ENCODE results near the gene EIF4G1. TPM values are rescaled to one million over a fixed set of nuclear protein-coding genes. Genes with fewer than 3 reads are reported as not detected.

The EIF4G1 gene
- total RNA-seq, 1 experiment from 2014 or later = 798 TPM

- TF ChIP-seq POLR2AphosphoS5 (IDR thresholded peaks at IDR 0.05; ENCODE audit: low read depth, low read length) = no peak
These were observed 38.6 kb downstream of the EIF4G1 start (continued) for GRCh38 chr3:184352897-184353545.

- POLR2A ChIA-PET = no interaction called here
- Histone ChIP-seq H3K9me3 (ENCODE audit: control insufficient read depth, insufficient read depth, low read depth, low read length) (no peaks in the 10 kb centered on the region), H3K27ac (ENCODE audit: low read length) (no peak overlapping the region), H3K4me3 (ENCODE audit: low read depth in 2 of 2, low read length in 2 of 2) (no peak overlapping the region), H3K27me3 (ENCODE audit: control insufficient read depth, insufficient read depth, low read length) (no peaks in the 10 kb centered on the region), H3K4me1 (ENCODE audit: control insufficient read depth, insufficient read depth, low read length) (no peaks in the 10 kb centered on the region), H3K36me3 (ENCODE audit: control insufficient read depth, insufficient read depth, low read length) (no peaks in the 10 kb centered on the region; the same call in 1 of the 2 replicates)
- DNase-seq (ENCODE audit: low read depth, low spot score) (no peak), ATAC-seq (no peak)
- intact Hi-C loops (cut with micrococcal nuclease; ENCODE audit: unreplicated experiment) = no loop called here
- in situ Hi-C loops (cut with HindIII; ENCODE audit: low pct_unique_long_range_greater_than_20kb, low sequenced_read_pairs) = no loop called here
- CTCF ChIA-PET = interaction anchor here (0.9 to 1.0 kb wide), 2 partner anchors 8 to 16 kb away, joined by 3 to 4 read pairs; partner anchors contain the start of gene FAM131A
- TF ChIP-seq, protein P1, sequence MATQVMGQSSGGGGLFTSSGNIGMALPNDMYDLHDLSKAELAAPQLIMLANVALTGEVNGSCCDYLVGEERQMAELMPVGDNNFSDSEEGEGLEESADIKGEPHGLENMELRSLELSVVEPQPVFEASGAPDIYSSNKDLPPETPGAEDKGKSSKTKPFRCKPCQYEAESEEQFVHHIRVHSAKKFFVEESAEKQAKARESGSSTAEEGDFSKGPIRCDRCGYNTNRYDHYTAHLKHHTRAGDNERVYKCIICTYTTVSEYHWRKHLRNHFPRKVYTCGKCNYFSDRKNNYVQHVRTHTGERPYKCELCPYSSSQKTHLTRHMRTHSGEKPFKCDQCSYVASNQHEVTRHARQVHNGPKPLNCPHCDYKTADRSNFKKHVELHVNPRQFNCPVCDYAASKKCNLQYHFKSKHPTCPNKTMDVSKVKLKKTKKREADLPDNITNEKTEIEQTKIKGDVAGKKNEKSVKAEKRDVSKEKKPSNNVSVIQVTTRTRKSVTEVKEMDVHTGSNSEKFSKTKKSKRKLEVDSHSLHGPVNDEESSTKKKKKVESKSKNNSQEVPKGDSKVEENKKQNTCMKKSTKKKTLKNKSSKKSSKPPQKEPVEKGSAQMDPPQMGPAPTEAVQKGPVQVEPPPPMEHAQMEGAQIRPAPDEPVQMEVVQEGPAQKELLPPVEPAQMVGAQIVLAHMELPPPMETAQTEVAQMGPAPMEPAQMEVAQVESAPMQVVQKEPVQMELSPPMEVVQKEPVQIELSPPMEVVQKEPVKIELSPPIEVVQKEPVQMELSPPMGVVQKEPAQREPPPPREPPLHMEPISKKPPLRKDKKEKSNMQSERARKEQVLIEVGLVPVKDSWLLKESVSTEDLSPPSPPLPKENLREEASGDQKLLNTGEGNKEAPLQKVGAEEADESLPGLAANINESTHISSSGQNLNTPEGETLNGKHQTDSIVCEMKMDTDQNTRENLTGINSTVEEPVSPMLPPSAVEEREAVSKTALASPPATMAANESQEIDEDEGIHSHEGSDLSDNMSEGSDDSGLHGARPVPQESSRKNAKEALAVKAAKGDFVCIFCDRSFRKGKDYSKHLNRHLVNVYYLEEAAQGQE (IDR thresholded peaks at IDR 0.05; ENCODE audit: insufficient read depth in 1 of 2, low read depth in 2 of 2, low read length in 1 of 2) = no peak
- no peak for TF ChIP-seq SIN3A (IDR thresholded peaks at IDR 0.05; ENCODE audit: borderline replicate concordance, insufficient read depth, low read depth, low read length)
- no peak for TF ChIP-seq POLR2AphosphoS5 (IDR thresholded peaks at IDR 0.05; ENCODE audit: low read depth, low read length)
- TF ChIP-seq TCF7L2 (IDR thresholded peaks at IDR 0.05; ENCODE audit: low read depth, low read length) = no peak
- TF ChIP-seq CTCF (IDR thresholded peaks at IDR 0.05) = no peak
- no TSS peak for BruUV-seq (replicated peaks)
These were observed 39.1 kb downstream of the EIF4G1 start for GRCh38 chr3:184353546-184353941.

DNA sequence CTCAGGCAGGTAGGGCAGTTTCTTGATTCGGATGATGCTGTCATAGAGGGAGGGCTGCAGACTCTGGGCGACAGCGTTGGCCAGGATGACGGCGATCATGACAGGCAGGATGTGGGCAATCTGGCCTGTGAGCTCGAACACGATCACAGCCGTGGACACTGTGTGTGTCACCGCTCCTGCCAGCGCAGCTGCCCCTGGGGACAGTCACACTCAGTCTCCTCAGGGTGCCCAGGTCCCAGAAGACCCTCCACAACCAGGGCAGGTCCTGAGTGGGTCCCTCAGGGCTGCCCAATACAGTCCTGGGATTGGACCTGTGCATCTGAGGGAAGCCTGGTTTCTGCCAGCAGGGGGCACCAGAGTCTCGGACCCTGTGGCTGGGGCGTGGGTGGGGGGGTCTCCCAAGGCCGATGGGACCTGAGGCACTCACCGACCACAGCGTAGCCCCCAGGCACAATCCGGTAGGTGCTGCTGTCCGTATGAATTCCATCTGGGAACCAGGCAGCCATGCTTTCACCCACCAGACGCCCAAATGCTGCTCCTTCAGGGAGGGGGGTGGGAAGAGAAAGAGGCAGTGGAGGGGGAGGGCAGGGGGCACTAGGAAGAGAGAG, 39.8 kb downstream of the EIF4G1 start:
- CTCF ChIA-PET = interaction anchor here (0.6 to 1.2 kb wide), 4 partner anchors 8 to 335 kb away, joined by 3 to 4 read pairs (median 4); partner anchors contain the start of gene FAM131A
- POLR2A ChIA-PET = no interaction called here

More for the DNA sequence above, 39.8 kb downstream of the EIF4G1 start:
- Histone ChIP-seq H3K27me3 (ENCODE audit: control insufficient read depth, insufficient read depth, low read length) (no peaks in the 10 kb centered on the region), H3K4me1 (ENCODE audit: control insufficient read depth, insufficient read depth, low read length) (no peaks in the 10 kb centered on the region), H3K9me3 (ENCODE audit: control insufficient read depth, insufficient read depth, low read depth, low read length) (no peaks in the 10 kb centered on the region), H3K36me3 (ENCODE audit: control insufficient read depth, insufficient read depth, low read length) (no peaks in the 10 kb centered on the region; the same call in 1 of the 2 replicates), H3K27ac (ENCODE audit: low read length) (no peak overlapping the region), H3K4me3 (ENCODE audit: low read depth in 2 of 2, low read length in 2 of 2) (no peak overlapping the region)
- no TSS peak for BruUV-seq (replicated peaks)
- DNase-seq (ENCODE audit: low read depth, low spot score) (no peak), ATAC-seq (peak; percentile 80)
- TF ChIP-seq TCF7L2 (IDR thresholded peaks at IDR 0.05; ENCODE audit: low read depth, low read length) (no peak), SIN3A (IDR thresholded peaks at IDR 0.05; ENCODE audit: borderline replicate concordance, insufficient read depth, low read depth, low read length) (no peak)
- in situ Hi-C loops (cut with HindIII; ENCODE audit: low pct_unique_long_range_greater_than_20kb, low sequenced_read_pairs) = no loop called here
- intact Hi-C loops (cut with micrococcal nuclease; ENCODE audit: unreplicated experiment) = no loop called here
